Measurements from ENCODE around the gene RAP1GAP2. TPM values are rescaled to one million over a fixed set of nuclear protein-coding genes. Genes with fewer than 3 reads are reported as not detected.

The RAP1GAP2 gene
- total and polyA plus RNA-seq, 8 donors: 11.8 to 92.4 (median 31.0) TPM

- no peak for DNase-seq
- H3K9me3 ChIP-seq: no peaks in the 10 kb centered on the region
- no peaks in the 10 kb centered on the region for H3K27me3 ChIP-seq
- H3K4me1 ChIP-seq: peaks cover 34 to 40% (median 38%) of the 10 kb centered on the region in 4 donors
- 62 to 81% (median 64%) methylated on average over 4 of the region's 4 CpGs for WGBS, 5 donors
- intact Hi-C loops (cut with DNase I; ENCODE audit: low total_unique reads): loop anchor here (5.0 kb wide), 2 partner anchors 154 to 170 kb away; no protein-coding TSS in a partner anchor
- H3K4me3 ChIP-seq: no peak overlapping the region
- H3K27ac ChIP-seq: no peak overlapping the region
- no peak for TF ChIP-seq CTCF (IDR thresholded peaks at IDR 0.05)
- TF ChIP-seq EP300 (IDR thresholded peaks at IDR 0.05): no peak
- no peak for TF ChIP-seq POLR2AphosphoS5 (IDR thresholded peaks at IDR 0.05)
- no peak for TF ChIP-seq POLR2A (IDR thresholded peaks at IDR 0.05)
- peaks cover 30 to 61% (median 34%) of the 10 kb centered on the region in 4 donors for H3K36me3 ChIP-seq
These were observed 210.6 kb downstream of the RAP1GAP2 start for GRCh38 chr17:3006801-3007200.

- WGBS, 5 donors: 87 to 97% (median 90%) methylated on average over 11 of the region's 11 CpGs
- intact Hi-C loops (cut with DNase I; ENCODE audit: low total_unique reads): loop anchor here (5.0 kb wide), 2 partner anchors 155 to 170 kb away; no protein-coding TSS in a partner anchor
These were observed 211.4 kb downstream of the RAP1GAP2 start for GRCh38 chr17:3007651-3008121.

GRCh38 chr17:3008336-3009288 lies 212.4 kb downstream of the RAP1GAP2 start:
- TF ChIP-seq POLR2A (IDR thresholded peaks at IDR 0.05): no peak
- TF ChIP-seq EP300 (IDR thresholded peaks at IDR 0.05): no peak
- no peak for TF ChIP-seq CTCF (IDR thresholded peaks at IDR 0.05)
- no peak for TF ChIP-seq POLR2AphosphoS5 (IDR thresholded peaks at IDR 0.05)
- no peaks in the 10 kb centered on the region for H3K27me3 ChIP-seq
- peaks cover 30 to 67% (median 36%) of the 10 kb centered on the region in 4 donors for H3K36me3 ChIP-seq
- H3K4me3 ChIP-seq: no peak overlapping the region
- H3K9me3 ChIP-seq: no peaks in the 10 kb centered on the region
- intact Hi-C loops (cut with DNase I; ENCODE audit: low total_unique reads): loop anchor here (5.0 kb wide), 2 partner anchors 156 to 171 kb away; no protein-coding TSS in a partner anchor
- no peak overlapping the region for H3K27ac ChIP-seq
- WGBS, 5 donors: 89 to 93% (median 92%) methylated on average over 17 to 25 of the region's 25 CpGs
- peaks cover 17 to 26% (median 20%) of the 10 kb centered on the region in 4 donors for H3K4me1 ChIP-seq
- DNase-seq: no peak

More at GRCh38 chr17:3007651-3008121, 211.4 kb downstream of the RAP1GAP2 start:
- TF ChIP-seq POLR2A (IDR thresholded peaks at IDR 0.05): no peak
- TF ChIP-seq EP300 (IDR thresholded peaks at IDR 0.05): no peak
- TF ChIP-seq POLR2AphosphoS5 (IDR thresholded peaks at IDR 0.05): no peak
- no peak for TF ChIP-seq CTCF (IDR thresholded peaks at IDR 0.05)
- H3K27ac ChIP-seq: no peak overlapping the region
- peaks cover 30 to 60% (median 34%) of the 10 kb centered on the region in 4 donors for H3K36me3 ChIP-seq
- peaks cover 26 to 32% (median 30%) of the 10 kb centered on the region in 4 donors for H3K4me1 ChIP-seq
- no peaks in the 10 kb centered on the region for H3K9me3 ChIP-seq
- no peak overlapping the region for H3K4me3 ChIP-seq
- no peak for DNase-seq
- H3K27me3 ChIP-seq: no peaks in the 10 kb centered on the region

- Histone ChIP-seq H3K27me3 (no peaks in the 10 kb centered on the region), H3K27ac (no peak overlapping the region), H3K9me3 (no peaks in the 10 kb centered on the region), H3K36me3 (peaks cover 30 to 74% (median 40%) of the 10 kb centered on the region in 4 donors), H3K4me1 (peaks cover 10 to 17% (median 12%) of the 10 kb centered on the region in 4 donors), H3K4me3 (no peak overlapping the region)
- intact Hi-C loops (cut with DNase I; ENCODE audit: low total_unique reads): loop anchor here (5.0 kb wide), 2 partner anchors 157 to 172 kb away; no protein-coding TSS in a partner anchor
- no peak for TF ChIP-seq CTCF (IDR thresholded peaks at IDR 0.05)
- no peak for TF ChIP-seq POLR2A (IDR thresholded peaks at IDR 0.05)
- no peak for TF ChIP-seq EP300 (IDR thresholded peaks at IDR 0.05)
- TF ChIP-seq POLR2AphosphoS5 (IDR thresholded peaks at IDR 0.05): no peak
- DNase-seq: no peak
- WGBS, 5 donors: 76 to 83% (median 81%) methylated on average over 14 of the region's 14 CpGs
These were observed 213.2 kb downstream of the RAP1GAP2 start for GRCh38 chr17:3009411-3009920.
